B cell (primary cell): ENCODE measurements around the gene PTPRO.

Experiments
- CTCF ChIP-seq: fragments of 200-600 bp; IDR thresholded peaks from one replicate; pipeline ENCODE4 v1.8.0; 2022; ENCODE audit warnings: antibody characterized with exemption, mild to moderate bottlenecking
- EZH2 ChIP-seq: IDR thresholded peaks from 2 replicates; pipeline ENCODE4 v1.6.1; 2012; ENCODE audit warnings: borderline replicate concordance, low read depth, mild to moderate bottlenecking, moderate library complexity, low read length; ENCODE audit not compliant: insufficient read depth, poor library complexity, severe bottlenecking

GRCh38 chr12:15429262-15429661 is 107.0 kb downstream of the PTPRO start:
- TF ChIP-seq CTCF, result no peak
- TF ChIP-seq EZH2, result no peak
